Fibroblast of the conjunctiva (primary cell): ENCODE measurements around the gene LIMS1.
A peak's percentile ranks its signal among the peaks of the same experiment; 100 is the strongest.
"Not testable (repeated sequence)": the region's sequence is repeated elsewhere in the genome, so short reads cannot be mapped to it uniquely, and the experiment has no call there.

ENCODE experiments used
- DNase-seq: peaks from one replicate; pipeline ENCODE4 v3.0.0-alpha.2; 2010; ENCODE audit warnings: low read depth

Gene LIMS1

GRCh38 chr2:108634576-108635160, 100.4 kb downstream of the LIMS1 start:
- no peak for DNase-seq

GRCh38 chr2:108635630-108636354, 101.5 kb downstream of the LIMS1 start:
- no peak for DNase-seq

GRCh38 chr2:108637304-108637669, 103.0 kb downstream of the LIMS1 start:
- DNase-seq: no peak

GRCh38 chr2:108640731-108641130, 106.5 kb downstream of the LIMS1 start:
- peak; percentile 73 for DNase-seq

GRCh38 chr2:108641756-108642155, 107.5 kb downstream of the LIMS1 start:
- no peak for DNase-seq

GRCh38 chr2:108643261-108643849, 109.1 kb downstream of the LIMS1 start:
- no peak for DNase-seq

- not testable (repeated sequence) for DNase-seq
Observed at GRCh38 chr2:108643862-108644261, 109.6 kb downstream of the LIMS1 start.

GRCh38 chr2:108644446-108644845, 110.2 kb downstream of the LIMS1 start:
- DNase-seq: not testable (repeated sequence)

- DNase-seq: not testable (repeated sequence)
Observed at GRCh38 chr2:108648796-108649195, 114.5 kb downstream of the LIMS1 start.

GRCh38 chr2:108650465-108650864, 116.2 kb downstream of the LIMS1 start:
- DNase-seq: not testable (repeated sequence)

GRCh38 chr2:108651468-108651867, 117.2 kb downstream of the LIMS1 start:
- not testable (repeated sequence) for DNase-seq

GRCh38 chr2:108652187-108652931, 118.1 kb downstream of the LIMS1 start:
- DNase-seq: peak; percentile 33

- not testable (repeated sequence) for DNase-seq
Observed at GRCh38 chr2:108653425-108653824, 119.2 kb downstream of the LIMS1 start.

- DNase-seq: not testable (repeated sequence)
Observed at GRCh38 chr2:108653849-108654248, 119.6 kb downstream of the LIMS1 start.

- DNase-seq: not testable (repeated sequence)
Observed at GRCh38 chr2:108654521-108655125, 120.4 kb downstream of the LIMS1 start.

GRCh38 chr2:108655270-108655669, 121.0 kb downstream of the LIMS1 start:
- DNase-seq: not testable (repeated sequence)

- DNase-seq: not testable (repeated sequence)
Observed at GRCh38 chr2:108656282-108656681, 122.0 kb downstream of the LIMS1 start.

- not testable (repeated sequence) for DNase-seq
Observed at GRCh38 chr2:108657517-108657916, 123.2 kb downstream of the LIMS1 start.

GRCh38 chr2:108658553-108658952, 124.3 kb downstream of the LIMS1 start:
- not testable (repeated sequence) for DNase-seq

- DNase-seq: not testable (repeated sequence)
Observed at GRCh38 chr2:108661493-108661892, 127.2 kb downstream of the LIMS1 start.

GRCh38 chr2:108662207-108662612, 127.9 kb downstream of the LIMS1 start:
- DNase-seq: peak; percentile 48

- DNase-seq: not testable (repeated sequence)
Observed at GRCh38 chr2:108663346-108663745, 129.1 kb downstream of the LIMS1 start.
